Type B pancreatic cell (in vitro differentiated cells): ENCODE data around the gene DPYSL3. TPM values are rescaled to one million over a fixed set of nuclear protein-coding genes. Genes with fewer than 3 reads are reported as not detected.

Experiments used
- DNase-seq: peaks from one replicate; pipeline ENCODE4 v3.0.0; 2021; ENCODE audit warnings: mixed read lengths; ENCODE audit not compliant: unreplicated experiment; ENCODE audit errors: extremely low spot score
- H3K27ac Mint-ChIP-seq: 2 replicates; pipeline ENCODE4 v1.8.0; 2021; ENCODE audit warnings: mild to moderate bottlenecking, mixed read lengths
- H3K27me3 Mint-ChIP-seq: 2 replicates; pipeline ENCODE4 v1.8.0; 2021; ENCODE audit warnings: mixed read lengths
- H3K36me3 Mint-ChIP-seq: 2 replicates; pipeline ENCODE4 v1.8.0; 2021; ENCODE audit warnings: mixed read lengths
- H3K4me1 Mint-ChIP-seq: one replicate; pipeline ENCODE4 v1.8.0; 2021; ENCODE audit warnings: mixed read lengths; ENCODE audit not compliant: unreplicated experiment
- H3K4me3 Mint-ChIP-seq: 2 replicates; pipeline ENCODE4 v1.8.0; 2021; ENCODE audit warnings: mild to moderate bottlenecking, mixed read lengths
- H3K9me3 Mint-ChIP-seq: 2 replicates; pipeline ENCODE4 v1.8.0; 2021; ENCODE audit warnings: mixed read lengths
- CTCF ChIP-seq: fragments of 200-600 bp; sonication (generic); conservative IDR thresholded peaks from 2 replicates; pipeline ENCODE4 v1.5.0; 2021; ENCODE audit warnings: antibody characterized with exemption, mild to moderate bottlenecking
- total RNA-seq: library from RNA; stranded (reverse); gene quantifications from 2 replicates; pipeline ENCODE4 v1.2.1, GENCODE V29; 2021; ENCODE audit warnings: low replicate concordance

The DPYSL3 gene
- total RNA-seq, 1 donor from 2014 or later: 36.0 TPM

GRCh38 chr5:147349241-147349640 is 160.6 kb downstream of the DPYSL3 start:
- Mint-ChIP-seq H3K9me3 (no peaks in the 10 kb centered on the region), H3K36me3 (no peaks in the 10 kb centered on the region), H3K27ac (no peak overlapping the region), H3K4me1 (no peaks in the 10 kb centered on the region), H3K4me3 (no peak overlapping the region), H3K27me3 (peaks cover 18% of the 10 kb centered on the region)
- no peak for DNase-seq
- TF ChIP-seq CTCF: no peak

GRCh38 chr5:147348451-147348850 is 161.4 kb downstream of the DPYSL3 start:
- no peaks in the 10 kb centered on the region for H3K4me1 Mint-ChIP-seq
- no peaks in the 10 kb centered on the region for H3K9me3 Mint-ChIP-seq
- peaks cover 16% of the 10 kb centered on the region for H3K27me3 Mint-ChIP-seq
- no peak for TF ChIP-seq CTCF
- no peaks in the 10 kb centered on the region for H3K36me3 Mint-ChIP-seq
- H3K27ac Mint-ChIP-seq: no peak overlapping the region
- no peak for DNase-seq
- no peak overlapping the region for H3K4me3 Mint-ChIP-seq

GRCh38 chr5:147348046-147348445 is 161.8 kb downstream of the DPYSL3 start:
- no peaks in the 10 kb centered on the region for H3K36me3 Mint-ChIP-seq
- DNase-seq: no peak
- no peaks in the 10 kb centered on the region for H3K4me1 Mint-ChIP-seq
- no peaks in the 10 kb centered on the region for H3K9me3 Mint-ChIP-seq
- no peak overlapping the region for H3K27ac Mint-ChIP-seq
- H3K4me3 Mint-ChIP-seq: no peak overlapping the region
- no peak for TF ChIP-seq CTCF
- H3K27me3 Mint-ChIP-seq: peaks cover 17% of the 10 kb centered on the region

- DNase-seq: no peak
- no peaks in the 10 kb centered on the region for H3K9me3 Mint-ChIP-seq
- H3K27ac Mint-ChIP-seq: no peak overlapping the region
- H3K27me3 Mint-ChIP-seq: peaks cover 13% of the 10 kb centered on the region
- H3K4me3 Mint-ChIP-seq: no peak overlapping the region
- no peak for TF ChIP-seq CTCF
- no peaks in the 10 kb centered on the region for H3K36me3 Mint-ChIP-seq
- H3K4me1 Mint-ChIP-seq: no peaks in the 10 kb centered on the region
Measured at GRCh38 chr5:147346006-147346561, 163.8 kb downstream of the DPYSL3 start.

GRCh38 chr5:147344861-147345260 is 165.0 kb downstream of the DPYSL3 start:
- H3K27me3 Mint-ChIP-seq: peaks cover 13% of the 10 kb centered on the region
- DNase-seq: no peak
- H3K27ac Mint-ChIP-seq: no peak overlapping the region
- TF ChIP-seq CTCF: no peak
- no peaks in the 10 kb centered on the region for H3K36me3 Mint-ChIP-seq
- no peak overlapping the region for H3K4me3 Mint-ChIP-seq
- no peaks in the 10 kb centered on the region for H3K9me3 Mint-ChIP-seq
- no peaks in the 10 kb centered on the region for H3K4me1 Mint-ChIP-seq

GRCh38 chr5:147341345-147341744 is 168.5 kb downstream of the DPYSL3 start:
- peaks cover 6% of the 10 kb centered on the region for H3K9me3 Mint-ChIP-seq
- peaks cover 13% of the 10 kb centered on the region for H3K27me3 Mint-ChIP-seq
- H3K36me3 Mint-ChIP-seq: peaks cover 4% of the 10 kb centered on the region
- DNase-seq: no peak
- H3K4me1 Mint-ChIP-seq: peaks cover 11% of the 10 kb centered on the region
- H3K27ac Mint-ChIP-seq: no peak overlapping the region
- TF ChIP-seq CTCF: no peak
- no peak overlapping the region for H3K4me3 Mint-ChIP-seq
